HEK293 (cell line): ENCODE measurements around the gene ANP32A.

Experiments
- BCL11A ChIP-seq: fragments of 450-650 bp; formaldehyde crosslinking; IDR thresholded peaks from 2 replicates; pipeline ENCODE4 v1.5.1; 2016; ENCODE audit warnings: low read depth, missing biosample characterization, missing genetic modification characterization
- CTCF ChIP-seq: fragments of 450-650 bp; formaldehyde crosslinking; IDR thresholded peaks from 2 replicates; pipeline ENCODE4 v1.5.1; 2016; ENCODE audit warnings: missing biosample characterization, missing genetic modification characterization
- FEZF1 ChIP-seq: fragments of 450-650 bp; formaldehyde crosslinking; IDR thresholded peaks from 2 replicates; pipeline ENCODE4 v1.5.1; 2016; ENCODE audit warnings: missing biosample characterization, missing genetic modification characterization
- GLIS2 ChIP-seq: fragments of 450-650 bp; formaldehyde crosslinking; IDR thresholded peaks from 2 replicates; pipeline ENCODE4 v1.5.1; 2016; ENCODE audit warnings: missing biosample characterization, missing genetic modification characterization
- IKZF3 ChIP-seq: fragments of 450-650 bp; IDR thresholded peaks from 2 replicates; pipeline ENCODE4 v1.5.0; 2018; ENCODE audit warnings: missing biosample characterization, mild to moderate bottlenecking, missing genetic modification characterization, moderate library complexity
- KLF10 ChIP-seq: fragments of 450-650 bp; IDR thresholded peaks from 2 replicates; pipeline ENCODE4 v1.5.1; 2018; ENCODE audit warnings: missing biosample characterization, mild to moderate bottlenecking, missing genetic modification characterization
- OVOL3 ChIP-seq: fragments of 450-650 bp; formaldehyde crosslinking; IDR thresholded peaks from 2 replicates; pipeline ENCODE4 v1.5.1; 2016; ENCODE audit warnings: missing biosample characterization, missing genetic modification characterization
- PRDM6 ChIP-seq: fragments of 450-650 bp; formaldehyde crosslinking; IDR thresholded peaks from 2 replicates; pipeline ENCODE4 v1.5.1; 2017; ENCODE audit warnings: missing biosample characterization, missing genetic modification characterization
- SALL2 ChIP-seq: fragments of 450-650 bp; formaldehyde crosslinking; IDR thresholded peaks from 2 replicates; pipeline ENCODE4 v1.5.0; 2017; ENCODE audit warnings: missing biosample characterization, mild to moderate bottlenecking, missing genetic modification characterization, borderline replicate concordance
- SCRT1 ChIP-seq: fragments of 450-650 bp; formaldehyde crosslinking; IDR thresholded peaks from 2 replicates; pipeline ENCODE4 v1.5.1; 2016; ENCODE audit warnings: missing biosample characterization, missing genetic modification characterization, borderline replicate concordance
- SP7 ChIP-seq: fragments of 450-650 bp; formaldehyde crosslinking; IDR thresholded peaks from 2 replicates; pipeline ENCODE4 v1.5.1; 2016; ENCODE audit warnings: missing biosample characterization, missing genetic modification characterization
- ZBTB49 ChIP-seq: fragments of 450-650 bp; formaldehyde crosslinking; IDR thresholded peaks from 2 replicates; pipeline ENCODE4 v1.5.1; 2016; ENCODE audit warnings: missing biosample characterization, missing genetic modification characterization, low read depth
- ZBTB7A ChIP-seq: fragments of 450-650 bp; formaldehyde crosslinking; IDR thresholded peaks from 2 replicates; pipeline ENCODE4 v1.5.1; 2016; ENCODE audit warnings: low read depth, missing biosample characterization, missing genetic modification characterization
- ZNF184 ChIP-seq: fragments of 450-650 bp; IDR thresholded peaks from 2 replicates; pipeline ENCODE4 v1.5.1; 2018; ENCODE audit warnings: missing biosample characterization, mild to moderate bottlenecking, missing genetic modification characterization
- ZNF214 ChIP-seq: fragments of 450-650 bp; formaldehyde crosslinking; IDR thresholded peaks from 2 replicates; pipeline ENCODE4 v1.5.1; 2017; ENCODE audit warnings: missing biosample characterization, mild to moderate bottlenecking, missing genetic modification characterization, borderline replicate concordance
- ZNF248 ChIP-seq: fragments of 450-650 bp; formaldehyde crosslinking; IDR thresholded peaks from 2 replicates; pipeline ENCODE4 v1.5.1; 2017; ENCODE audit warnings: missing biosample characterization, missing genetic modification characterization
- ZNF280D ChIP-seq: fragments of 450-650 bp; formaldehyde crosslinking; IDR thresholded peaks from 2 replicates; pipeline ENCODE4 v1.5.1; 2016; ENCODE audit warnings: missing biosample characterization, missing genetic modification characterization
- ZNF292 ChIP-seq: fragments of 450-650 bp; formaldehyde crosslinking; IDR thresholded peaks from 2 replicates; pipeline ENCODE4 v1.5.1; 2016; ENCODE audit warnings: low read depth, missing biosample characterization, missing genetic modification characterization, borderline replicate concordance
- ZNF311 ChIP-seq: fragments of 450-650 bp; formaldehyde crosslinking; IDR thresholded peaks from 2 replicates; pipeline ENCODE4 v1.5.1; 2017; ENCODE audit warnings: missing biosample characterization, missing genetic modification characterization, borderline replicate concordance
- ZNF37A ChIP-seq: fragments of 450-650 bp; IDR thresholded peaks from 2 replicates; pipeline ENCODE4 v1.5.1; 2018; ENCODE audit warnings: missing biosample characterization, missing genetic modification characterization
- ZNF449 ChIP-seq: fragments of 450-650 bp; formaldehyde crosslinking; IDR thresholded peaks from 2 replicates; pipeline ENCODE4 v1.5.1; 2017; ENCODE audit warnings: missing biosample characterization, mild to moderate bottlenecking, missing genetic modification characterization, moderate library complexity
- ZNF473 ChIP-seq: fragments of 450-650 bp; formaldehyde crosslinking; IDR thresholded peaks from 2 replicates; pipeline ENCODE4 v1.5.1; 2017; ENCODE audit warnings: missing biosample characterization, missing genetic modification characterization
- ZNF549 ChIP-seq: fragments of 450-650 bp; IDR thresholded peaks from 2 replicates; pipeline ENCODE4 v1.5.1; 2018; ENCODE audit warnings: missing biosample characterization, missing genetic modification characterization, mild to moderate bottlenecking, inconsistent platforms, moderate library complexity
- ZNF596 ChIP-seq: fragments of 450-650 bp; IDR thresholded peaks from 2 replicates; pipeline ENCODE4 v1.5.0; 2018; ENCODE audit warnings: missing biosample characterization, mild to moderate bottlenecking, missing genetic modification characterization, moderate library complexity
- ZNF600 ChIP-seq: fragments of 450-650 bp; formaldehyde crosslinking; IDR thresholded peaks from 2 replicates; pipeline ENCODE4 v1.5.1; 2016; ENCODE audit warnings: missing biosample characterization, missing genetic modification characterization
- ZNF677 ChIP-seq: fragments of 450-650 bp; IDR thresholded peaks from 2 replicates; pipeline ENCODE4 v1.5.0; 2018; ENCODE audit warnings: missing biosample characterization, mild to moderate bottlenecking, missing genetic modification characterization, moderate library complexity
- ZNF747 ChIP-seq: fragments of 450-650 bp; formaldehyde crosslinking; IDR thresholded peaks from 2 replicates; pipeline ENCODE4 v1.5.1; 2016; ENCODE audit warnings: missing biosample characterization, missing genetic modification characterization
- ZNF777 ChIP-seq: fragments of 450-650 bp; formaldehyde crosslinking; IDR thresholded peaks from 2 replicates; pipeline ENCODE4 v1.5.1; 2017; ENCODE audit warnings: missing biosample characterization, missing genetic modification characterization, borderline replicate concordance
- ZXDB ChIP-seq: fragments of 450-650 bp; formaldehyde crosslinking; IDR thresholded peaks from 2 replicates; pipeline ENCODE4 v1.5.1; 2016; ENCODE audit warnings: missing biosample characterization, missing genetic modification characterization

Gene ANP32A

GRCh38 chr15:68820295-68821189 lies at the start of gene ANP32A (continued):
- TF ChIP-seq BCL11A (tag by site-specific recombination) (no peak), CTCF (tag by site-specific recombination) (0 out of 2 replicates have a peak, but pooled peaks have one; percentile 33), SCRT1 (tag by site-specific recombination) (no peak), ZNF37A (tag by site-specific recombination) (no peak), ZNF214 (no peak), ZNF596 (no peak), ZNF184 (tag by site-specific recombination) (no peak), ZNF292 (tag by site-specific recombination) (no peak), ZNF747 (tag by site-specific recombination) (no peak), SP7 (tag by site-specific recombination) (peak; percentile 83), ZNF677 (no peak), OVOL3 (tag by site-specific recombination) (peak; percentile 9; the same call in 1 of the 2 replicates), ZNF600 (tag by site-specific recombination) (no peak; the same call in 1 of the 2 replicates), ZBTB7A (tag by site-specific recombination) (no peak; the same call in none of the 2 replicates), ZNF248 (tag by site-specific recombination) (no peak), FEZF1 (tag by site-specific recombination) (peak; percentile 76), KLF10 (tag by site-specific recombination) (peak; percentile 89), PRDM6 (tag by site-specific recombination) (no peak), GLIS2 (peak; percentile 93), ZNF473 (0 out of 2 replicates have a peak, but pooled peaks have one; percentile 24), ZNF280D (tag by site-specific recombination) (0 out of 2 replicates have a peak, but pooled peaks have one; percentile 16), IKZF3 (no peak), ZNF549 (no peak), ZNF449 (tag by site-specific recombination) (no peak), ZNF311 (tag by site-specific recombination) (no peak), ZBTB49 (tag by site-specific recombination) (no peak), ZNF777 (tag by site-specific recombination) (no peak; the same call in 1 of the 2 replicates), SALL2 (tag by site-specific recombination) (no peak), ZXDB (tag by site-specific recombination) (peak; percentile 70; the same call in 1 of the 2 replicates)
